ENCODE measurements around the gene ZNF175.

Gene ZNF175

DNA sequence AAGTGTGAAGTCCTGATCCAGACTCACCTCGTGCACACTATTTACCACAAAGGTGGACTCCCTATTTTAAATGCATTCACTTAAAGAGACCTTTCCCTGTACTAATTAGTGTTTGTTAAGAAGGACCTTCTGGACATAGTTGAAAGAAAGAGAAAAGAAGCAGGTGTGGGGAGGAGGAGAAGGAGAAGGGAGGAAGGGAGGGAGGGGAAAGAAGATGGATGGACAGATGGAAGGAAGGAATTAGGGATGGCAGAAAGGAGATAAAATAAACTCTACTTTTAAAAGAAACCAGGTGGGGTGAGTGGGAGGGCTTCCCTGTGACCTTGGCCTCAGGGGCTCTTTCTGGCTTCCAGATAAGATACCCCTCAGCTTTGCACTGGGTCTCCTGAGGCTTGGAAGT is 21.4 kb downstream of the ZNF175 start:
- no peak for DNase-seq (ENCODE audit: low read depth, low spot score)
- H3K9me3 ChIP-seq (ENCODE audit: insufficient read depth, low read length) = peaks cover 8% of the 10 kb centered on the region
- H3K9ac ChIP-seq (ENCODE audit: insufficient read length, low read depth) = no peak overlapping the region
- peaks cover 8% of the 10 kb centered on the region for H3K36me3 ChIP-seq (ENCODE audit: insufficient read depth, insufficient read length, low read length)
- no peaks in the 10 kb centered on the region for H3K4me1 ChIP-seq (ENCODE audit: insufficient read depth, insufficient read length)
- no peak overlapping the region for H3K4me3 ChIP-seq (ENCODE audit: insufficient read length, low read depth)
- no peaks in the 10 kb centered on the region for H3K27me3 ChIP-seq (ENCODE audit: insufficient read depth, insufficient read length)
- TF ChIP-seq YY1 (IDR thresholded peaks at IDR 0.05; ENCODE audit: insufficient read depth, insufficient read length) = no peak
- no peak for TF ChIP-seq SUZ12 (IDR thresholded peaks at IDR 0.05; ENCODE audit: extremely low read depth, insufficient read depth, insufficient read length)
- TF ChIP-seq ZNF274 (IDR thresholded peaks at IDR 0.05; ENCODE audit: low read depth, low read length) = no peak

GRCh38 chr19:51593138-51593890 is 22.2 kb downstream of the ZNF175 start:
- Histone ChIP-seq H3K4me1 (ENCODE audit: insufficient read depth, insufficient read length) (no peaks in the 10 kb centered on the region), H3K9ac (ENCODE audit: insufficient read length, low read depth) (peak overlapping the region; percentile 78), H3K9me3 (ENCODE audit: insufficient read depth, low read length) (no peaks in the 10 kb centered on the region; the same call in 1 of the 2 replicates), H3K36me3 (ENCODE audit: insufficient read depth, insufficient read length, low read length) (peaks cover under 1% of the 10 kb centered on the region), H3K27me3 (ENCODE audit: insufficient read depth, insufficient read length) (no peaks in the 10 kb centered on the region), H3K4me3 (ENCODE audit: insufficient read length, low read depth) (peak overlapping the region; percentile 74)
- TF ChIP-seq ZNF274 (IDR thresholded peaks at IDR 0.05; ENCODE audit: low read depth, low read length) (no peak), YY1 (IDR thresholded peaks at IDR 0.05; ENCODE audit: insufficient read depth, insufficient read length) (no peak), SUZ12 (IDR thresholded peaks at IDR 0.05; ENCODE audit: extremely low read depth, insufficient read depth, insufficient read length) (no peak)
- DNase-seq (ENCODE audit: low read depth, low spot score) = no peak

GRCh38 chr19:51593969-51594773 is 23.1 kb downstream of the ZNF175 start:
- H3K27me3 ChIP-seq (ENCODE audit: insufficient read depth, insufficient read length) = no peaks in the 10 kb centered on the region
- H3K4me3 ChIP-seq (ENCODE audit: insufficient read length, low read depth) = peak overlapping the region; percentile 74
- TF ChIP-seq SUZ12 (IDR thresholded peaks at IDR 0.05; ENCODE audit: extremely low read depth, insufficient read depth, insufficient read length) = no peak
- no peak for TF ChIP-seq ZNF274 (IDR thresholded peaks at IDR 0.05; ENCODE audit: low read depth, low read length)
- no peak for TF ChIP-seq YY1 (IDR thresholded peaks at IDR 0.05; ENCODE audit: insufficient read depth, insufficient read length)
- no peaks in the 10 kb centered on the region for H3K4me1 ChIP-seq (ENCODE audit: insufficient read depth, insufficient read length)
- DNase-seq (ENCODE audit: low read depth, low spot score) = peak; percentile 83
- H3K9me3 ChIP-seq (ENCODE audit: insufficient read depth, low read length) = no peaks in the 10 kb centered on the region
- H3K9ac ChIP-seq (ENCODE audit: insufficient read length, low read depth) = peak overlapping the region; percentile 84
- no peaks in the 10 kb centered on the region for H3K36me3 ChIP-seq (ENCODE audit: insufficient read depth, insufficient read length, low read length)

DNA sequence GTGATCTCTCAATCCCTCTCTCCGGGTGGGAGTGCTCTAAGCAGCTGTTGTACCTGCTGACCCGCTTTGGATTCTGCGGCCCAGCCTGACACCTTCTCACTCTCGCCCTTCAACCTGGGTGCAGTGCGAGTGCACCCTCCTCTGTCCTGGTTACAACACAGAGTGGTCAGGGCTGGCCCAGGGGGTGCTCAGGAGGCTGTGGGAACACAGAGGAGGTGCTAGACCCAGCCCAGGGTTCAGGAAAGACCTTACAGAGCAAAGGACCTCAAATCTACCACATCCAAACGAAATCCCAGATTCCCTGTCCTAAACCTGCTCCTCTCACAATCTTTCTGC is 23.7 kb downstream of the ZNF175 start:
- Histone ChIP-seq H3K9me3 (ENCODE audit: insufficient read depth, low read length) (no peaks in the 10 kb centered on the region), H3K36me3 (ENCODE audit: insufficient read depth, insufficient read length, low read length) (no peaks in the 10 kb centered on the region), H3K4me1 (ENCODE audit: insufficient read depth, insufficient read length) (no peaks in the 10 kb centered on the region), H3K4me3 (ENCODE audit: insufficient read length, low read depth) (peak overlapping the region; percentile 74), H3K27me3 (ENCODE audit: insufficient read depth, insufficient read length) (no peaks in the 10 kb centered on the region), H3K9ac (ENCODE audit: insufficient read length, low read depth) (peak overlapping the region; percentile 84)
- DNase-seq (ENCODE audit: low read depth, low spot score) = no peak
- TF ChIP-seq YY1 (IDR thresholded peaks at IDR 0.05; ENCODE audit: insufficient read depth, insufficient read length) (no peak), ZNF274 (IDR thresholded peaks at IDR 0.05; ENCODE audit: low read depth, low read length) (no peak), SUZ12 (IDR thresholded peaks at IDR 0.05; ENCODE audit: extremely low read depth, insufficient read depth, insufficient read length) (no peak)

GRCh38 chr19:51595190-51596175 is 24.4 kb downstream of the ZNF175 start:
- no peak for TF ChIP-seq YY1 (IDR thresholded peaks at IDR 0.05; ENCODE audit: insufficient read depth, insufficient read length)
- TF ChIP-seq SUZ12 (IDR thresholded peaks at IDR 0.05; ENCODE audit: extremely low read depth, insufficient read depth, insufficient read length) = no peak
- no peak for TF ChIP-seq ZNF274 (IDR thresholded peaks at IDR 0.05; ENCODE audit: low read depth, low read length)
- Histone ChIP-seq H3K9ac (ENCODE audit: insufficient read length, low read depth) (no peak overlapping the region), H3K9me3 (ENCODE audit: insufficient read depth, low read length) (no peaks in the 10 kb centered on the region), H3K4me1 (ENCODE audit: insufficient read depth, insufficient read length) (no peaks in the 10 kb centered on the region), H3K27me3 (ENCODE audit: insufficient read depth, insufficient read length) (no peaks in the 10 kb centered on the region), H3K36me3 (ENCODE audit: insufficient read depth, insufficient read length, low read length) (no peaks in the 10 kb centered on the region), H3K4me3 (ENCODE audit: insufficient read length, low read depth) (peak overlapping the region; percentile 74)
- no peak for DNase-seq (ENCODE audit: low read depth, low spot score)

DNA sequence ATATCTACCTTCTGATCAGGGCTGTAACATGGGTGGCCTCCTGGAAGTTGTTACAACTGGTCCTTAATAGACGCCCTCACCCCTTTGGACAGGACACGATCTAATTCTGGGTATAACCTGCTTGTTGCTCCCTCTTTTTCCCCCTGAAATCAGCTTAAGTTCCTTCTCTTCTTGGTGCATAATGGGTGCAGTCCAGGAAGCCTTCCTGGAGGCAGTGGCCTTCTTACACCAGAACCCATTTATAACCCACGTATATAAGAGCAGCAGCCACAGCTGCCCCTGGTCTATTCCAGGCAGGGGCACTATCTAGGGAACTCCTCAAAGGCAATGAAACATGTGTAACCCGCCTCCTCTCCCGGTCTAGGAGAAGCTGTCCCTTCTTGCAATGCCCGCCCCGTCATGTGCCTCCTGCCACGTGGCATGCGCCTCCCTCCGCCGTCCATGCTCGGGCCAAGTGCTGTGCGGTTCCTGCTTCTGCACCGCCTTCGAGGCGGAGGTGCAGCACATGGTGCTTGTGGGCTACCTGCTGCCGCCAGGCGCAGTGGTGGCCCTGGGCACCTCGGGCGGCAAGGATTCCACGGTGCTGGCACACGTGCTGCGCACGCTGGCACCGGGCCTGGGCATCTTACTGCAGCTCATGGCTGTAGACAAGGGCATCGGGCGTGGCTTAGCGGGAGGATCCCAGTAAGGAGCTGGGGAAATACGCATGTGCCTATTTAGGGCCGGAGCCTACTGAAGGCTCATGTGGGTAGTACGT is 27.3 kb downstream of the ZNF175 start:
- no peaks in the 10 kb centered on the region for H3K4me1 ChIP-seq (ENCODE audit: insufficient read depth, insufficient read length)
- H3K36me3 ChIP-seq (ENCODE audit: insufficient read depth, insufficient read length, low read length) = no peaks in the 10 kb centered on the region
- DNase-seq (ENCODE audit: low read depth, low spot score) = no peak
- TF ChIP-seq YY1 (IDR thresholded peaks at IDR 0.05; ENCODE audit: insufficient read depth, insufficient read length) (no peak), SUZ12 (IDR thresholded peaks at IDR 0.05; ENCODE audit: extremely low read depth, insufficient read depth, insufficient read length) (no peak), ZNF274 (IDR thresholded peaks at IDR 0.05; ENCODE audit: low read depth, low read length) (no peak)
- H3K9ac ChIP-seq (ENCODE audit: insufficient read length, low read depth) = no peak overlapping the region
- H3K27me3 ChIP-seq (ENCODE audit: insufficient read depth, insufficient read length) = no peaks in the 10 kb centered on the region
- no peak overlapping the region for H3K4me3 ChIP-seq (ENCODE audit: insufficient read length, low read depth)
- H3K9me3 ChIP-seq (ENCODE audit: insufficient read depth, low read length) = no peaks in the 10 kb centered on the region

Measured in NT2/D1 (cell line).